HCT116 (cell line): Measurements from ENCODE around the gene UBE2R2. TPM values are rescaled to one million over a fixed set of nuclear protein-coding genes. Genes with fewer than 3 reads are reported as not detected.
"Not testable (repeated sequence)": the region's sequence is repeated elsewhere in the genome, so short reads cannot be mapped to it uniquely, and the experiment has no call there.

Source experiments
- ATAC-seq: fragments of 200-7000 bp; cut with Tn5 transposase; 2 replicates; pipeline ENCODE4 v1.9.1; 2020; ENCODE audit warnings: mild to moderate bottlenecking, moderate library complexity
- BruUV-seq: library from RNA; stranded (reverse); fragments of 400-500 nt; replicated peaks from 2 replicates; lab custom pipeline; 2021; lab: Mats Ljungman, UMichigan
- CTCF ChIA-PET: fragments of 300-600 bp; sonication (Branson Sonifier 250); formaldehyde crosslinking; loops from one replicate; lab custom pipeline; 2021; ENCODE audit warnings: antibody characterized with exemption; lab: Charles Lee
- POLR2A ChIA-PET: fragments of 300-600, 350-600 bp; sonication (Branson Sonifier 250); formaldehyde crosslinking; loops from one replicate; lab custom pipeline; 2021; ENCODE audit warnings: antibody characterized with exemption; lab: Charles Lee
- RAD21 ChIA-PET, 2 experiments: fragments of 300-600 bp; sonication (Branson Sonifier 250); formaldehyde crosslinking; loops; one replicate each; lab custom pipeline; 2023; ENCODE audit warnings: low total read pairs in 2 of 2; ENCODE audit not compliant: uncharacterized antibody in 2 of 2, unreplicated experiment in 2 of 2, low non-redundant PET in 1 of 2; lab: Charles Lee
- DNase-seq: peaks from one replicate; pipeline ENCODE4 v3.0.0-alpha.2; 2010; ENCODE audit warnings: low read depth, low spot score
- H2AFZ ChIP-seq: fragments of 200-600 bp; shearing (Covaris generic), sonication (generic); 2 replicates; pipeline ENCODE4 v1.6.1; 2017; ENCODE audit warnings: low read depth, mixed run types, mixed read lengths, antibody characterized with exemption, low read length; ENCODE audit not compliant: poor library complexity, severe bottlenecking
- H3K27ac ChIP-seq: 2 replicates; pipeline ENCODE4 v1.5.1; 2012; ENCODE audit warnings: low read depth, low read length
- H3K27me3 ChIP-seq: fragments of 200-600 bp; sonication (generic); 2 replicates; pipeline ENCODE4 v1.6.1; 2016; ENCODE audit warnings: mixed run types, low read length, mixed read lengths; ENCODE audit not compliant: insufficient read depth
- H3K36me3 ChIP-seq, 2 experiments: fragments of 200-500 bp in 1 of 2; fragments of 200-600 bp in 1 of 2; sonication (Bioruptor generic) in 1 of 2; sonication (generic) in 1 of 2; 2 replicates each; pipeline versions ENCODE4 v1.5.1 to v1.6.1; 2014 to 2016; ENCODE audit warnings: low read length in 2 of 2, inconsistent platforms in 1 of 2, mixed read lengths in 1 of 2, mixed run types in 1 of 2; ENCODE audit not compliant: insufficient read depth in 2 of 2, control insufficient read depth in 1 of 2
- H3K4me1 ChIP-seq, 2 experiments: fragments of 200-600 bp in 1 of 2; sonication (generic) in 1 of 2; 2 replicates each; pipeline versions ENCODE4 v1.5.1 to v1.6.1; 2012 to 2017; ENCODE audit warnings: low read length in 2 of 2, inconsistent platforms in 1 of 2, mild to moderate bottlenecking in 1 of 2, mixed read lengths in 1 of 2, mixed run types in 1 of 2, moderate library complexity in 1 of 2; ENCODE audit not compliant: insufficient read depth in 2 of 2, control insufficient read depth in 1 of 2
- H3K4me2 ChIP-seq: fragments of 200-600 bp; sonication (generic); 2 replicates; pipeline ENCODE4 v1.6.1; 2017; ENCODE audit warnings: mixed run types, low read length, mixed read lengths
- H3K4me3 ChIP-seq, 2 experiments: fragments of 200-600 bp in 1 of 2; sonication (generic) in 1 of 2; replicated peaks in 1 of 2; 2 replicates each; pipeline ENCODE4 v1.5.1; 2011 to 2016; ENCODE audit warnings: low read length in 2 of 2, control low read depth in 1 of 2, low read depth in 1 of 2, mild to moderate bottlenecking in 1 of 2, mixed read lengths in 1 of 2, mixed run types in 1 of 2
- H3K79me2 ChIP-seq: fragments of 200-600 bp; sonication (generic); 2 replicates; pipeline ENCODE4 v1.6.1; 2017; ENCODE audit warnings: mild to moderate bottlenecking, mixed run types, low read length, moderate library complexity, mixed read lengths; ENCODE audit not compliant: insufficient read depth
- H3K9ac ChIP-seq: fragments of 200-600 bp; sonication (generic); 2 replicates; pipeline ENCODE4 v1.6.1; 2016; ENCODE audit warnings: low read length, mixed read lengths
- H3K9me2 ChIP-seq: fragments of 200-600 bp; sonication (generic), shearing (Covaris generic); 2 replicates; pipeline ENCODE4 v1.6.1; 2017; ENCODE audit warnings: mixed run types, mild to moderate bottlenecking, moderate library complexity; ENCODE audit not compliant: insufficient read depth
- H3K9me3 ChIP-seq, 2 experiments: fragments of 200-500 bp in 1 of 2; fragments of 200-600 bp in 1 of 2; sonication (Bioruptor generic) in 1 of 2; sonication (generic) in 1 of 2; 2 replicates each; pipeline ENCODE4 v1.6.1; 2014 to 2017; ENCODE audit warnings: low read length in 2 of 2, mixed read lengths in 2 of 2, inconsistent platforms in 1 of 2, low read depth in 1 of 2, mild to moderate bottlenecking in 1 of 2, mixed run types in 1 of 2, moderate library complexity in 1 of 2; ENCODE audit not compliant: control insufficient read depth in 1 of 2, insufficient read depth in 1 of 2
- H4K20me1 ChIP-seq: fragments of 200-600 bp; sonication (generic), shearing (Covaris generic); 2 replicates; pipeline ENCODE4 v1.6.1; 2017; ENCODE audit warnings: mixed run types, mild to moderate bottlenecking, moderate library complexity; ENCODE audit not compliant: insufficient read depth
- CBX3 ChIP-seq: IDR thresholded peaks from 2 replicates; pipeline ENCODE4 v1.6.1; 2012; ENCODE audit warnings: low read depth
- EGR1 ChIP-seq: IDR thresholded peaks from 2 replicates; pipeline ENCODE4 v1.6.1; 2012; ENCODE audit warnings: low read depth
- EZH2phosphoT487 ChIP-seq: fragments of 200-600 bp; IDR thresholded peaks from 2 replicates; pipeline ENCODE4 v1.6.1; 2018; ENCODE audit warnings: antibody characterized with exemption, borderline replicate concordance
- FOSL1 ChIP-seq: IDR thresholded peaks from 2 replicates; pipeline ENCODE4 v1.6.1; 2012; ENCODE audit warnings: low read depth
- JUND ChIP-seq: IDR thresholded peaks from 2 replicates; pipeline ENCODE4 v1.6.1; 2012
- POLR2A ChIP-seq: IDR thresholded peaks from 2 replicates; pipeline ENCODE4 v1.7.0; 2011; ENCODE audit warnings: borderline replicate concordance; ENCODE audit not compliant: insufficient read depth, insufficient read length; ENCODE audit errors: extremely low read depth
- RAD21 ChIP-seq: IDR thresholded peaks from 2 replicates; pipeline ENCODE4 v1.6.1; 2012; ENCODE audit warnings: low read depth, mild to moderate bottlenecking
- REST ChIP-seq: IDR thresholded peaks from 2 replicates; pipeline ENCODE4 v1.6.1; 2012; ENCODE audit warnings: low read depth
- TCF7L2 ChIP-seq: IDR thresholded peaks from 2 replicates; pipeline ENCODE4 v1.7.0; 2011; ENCODE audit warnings: borderline replicate concordance, inconsistent platforms; ENCODE audit not compliant: insufficient read depth, insufficient read length; ENCODE audit errors: extremely low read depth
- YY1 ChIP-seq: IDR thresholded peaks from 2 replicates; pipeline ENCODE4 v1.6.1; 2011; ENCODE audit warnings: low read length, low read depth, moderate library complexity, mild to moderate bottlenecking; ENCODE audit not compliant: insufficient replicate concordance; ENCODE audit errors: extremely low read depth
- intact Hi-C: fragments of 100-400 bp; cut with micrococcal nuclease; formaldehyde crosslinking; loops from 2 replicates; pipeline ENCODE4 v1.10.0; 2022
- total RNA-seq: library from RNA; stranded (reverse); gene quantifications from one replicate; pipeline ENCODE4 v1.2.1, GENCODE V29; 2021; ENCODE audit not compliant: unreplicated experiment
- TF ChIP-seq, protein P1 (sequence below): IDR thresholded peaks from 2 replicates; pipeline ENCODE4 v1.6.1; 2012
- TF ChIP-seq, protein P2 (sequence below), 3 experiments: fragments of 200-600 bp in 1 of 3; sonication (generic) in 1 of 3; IDR thresholded peaks in 2 of 3; conservative IDR thresholded peaks in 1 of 3; 2 replicates each; pipeline ENCODE4 v1.5.1; 2012 to 2017; ENCODE audit warnings: low read depth in 2 of 3, low read length in 2 of 3, antibody characterized with exemption in 1 of 3, borderline replicate concordance in 1 of 3, control low read depth in 1 of 3, mild to moderate bottlenecking in 1 of 3, mixed read lengths in 1 of 3, mixed run types in 1 of 3, moderate library complexity in 1 of 3; ENCODE audit not compliant: insufficient read depth in 1 of 3
- TF ChIP-seq, protein P3 (sequence below): IDR thresholded peaks from 2 replicates; pipeline ENCODE4 v1.6.1; 2012

UBE2R2 gene
- total RNA-seq, 1 experiment from 2014 or later: 47.0 TPM

DNA sequence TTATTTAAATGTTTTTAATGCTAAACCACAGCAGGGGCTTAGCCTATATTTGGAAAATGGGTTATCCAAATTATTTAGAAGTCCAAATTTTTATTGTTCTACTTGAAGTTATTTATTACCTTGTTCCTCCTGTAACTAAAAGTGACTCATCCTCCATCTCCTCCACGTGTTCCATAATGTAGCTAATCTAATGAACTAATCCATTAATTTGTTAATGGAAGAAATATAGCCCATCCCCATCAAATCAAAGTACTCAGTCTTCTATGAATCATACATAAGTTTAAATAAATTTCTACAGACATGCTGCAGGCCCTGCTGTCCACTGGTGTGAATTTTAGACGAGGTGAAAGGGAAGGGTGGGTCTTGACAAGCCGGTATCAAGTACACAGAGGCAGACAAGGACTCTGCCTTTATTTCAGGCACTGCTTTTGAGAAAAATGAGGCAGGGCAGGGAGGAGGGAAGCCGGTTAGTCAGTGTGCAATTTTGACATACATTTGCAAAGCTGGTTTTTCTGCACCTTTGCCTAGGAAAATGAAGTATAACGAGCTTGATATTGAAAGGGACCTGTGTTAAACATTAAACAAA lies 42.8 kb upstream of the UBE2R2 start:
- TF ChIP-seq, protein P1, sequence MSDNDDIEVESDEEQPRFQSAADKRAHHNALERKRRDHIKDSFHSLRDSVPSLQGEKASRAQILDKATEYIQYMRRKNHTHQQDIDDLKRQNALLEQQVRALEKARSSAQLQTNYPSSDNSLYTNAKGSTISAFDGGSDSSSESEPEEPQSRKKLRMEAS: peak; percentile 35; the same call in 1 of the 2 replicates
- TF ChIP-seq CBX3: 0 out of 2 replicates have a peak, but pooled peaks have one; percentile 18
- peak; percentile 34; the same call in 1 of the 2 replicates for TF ChIP-seq FOSL1
- TF ChIP-seq, all 23 proteins: peak for 3; not testable (repeated sequence) for 20
- POLR2A ChIA-PET, H2AFZ ChIP-seq, RAD21 ChIA-PET, H3K27me3 ChIP-seq, DNase-seq, H3K4me3 ChIP-seq, CTCF ChIA-PET, BruUV-seq, H3K79me2 ChIP-seq, H3K36me3 ChIP-seq, H4K20me1 ChIP-seq, H3K9me2 ChIP-seq, intact Hi-C loops, H3K9me3 ChIP-seq: not testable (repeated sequence)
- Histone ChIP-seq H3K27ac (peak overlapping the region; percentile 7; the same call in 1 of the 2 replicates), H3K4me1 (peaks cover 19 to 64% of the 10 kb centered on the region in 2 experiments), H3K4me2 (peak overlapping the region; percentile 60), H3K9ac (peak overlapping the region; percentile 19; the same call in 1 of the 2 replicates)
- ATAC-seq: peak; percentile 37; the same call in 1 of the 2 replicates

DNA sequence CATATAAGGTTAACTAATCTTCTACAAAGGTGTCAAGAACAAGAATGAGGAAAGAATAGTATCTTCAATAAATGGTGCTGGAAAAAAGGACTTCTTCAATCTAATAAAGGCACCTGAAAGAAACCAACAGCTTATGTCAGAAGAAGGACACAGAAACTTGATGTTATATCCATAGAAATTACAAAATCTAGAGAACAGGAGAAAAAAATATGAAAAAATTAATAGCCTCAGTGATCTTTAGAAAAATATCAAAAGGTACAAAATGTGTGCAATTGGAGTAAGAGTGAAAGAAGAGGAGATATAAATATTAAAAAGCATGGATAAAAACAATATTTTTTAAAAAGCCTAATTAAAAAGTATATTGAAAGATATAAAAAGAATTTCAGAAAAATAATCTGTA lies 40.4 kb upstream of the UBE2R2 start:
- DNase-seq (no peak), ATAC-seq (no peak)
- Histone ChIP-seq H3K27me3 (no peaks in the 10 kb centered on the region), H3K9ac (no peak overlapping the region), H3K4me2 (no peak overlapping the region), H3K9me3 (no peaks in the 10 kb centered on the region), H3K4me3 (no peak overlapping the region), H3K27ac (no peak overlapping the region), H3K79me2 (peaks cover 3% of the 10 kb centered on the region; the same call in 1 of the 2 replicates), H4K20me1 (no peaks in the 10 kb centered on the region), H3K4me1 (peaks cover 4 to 46% of the 10 kb centered on the region in 2 experiments; a peak in 3 of 4 replicates), H2AFZ (no peak overlapping the region), H3K9me2 (no peaks in the 10 kb centered on the region), H3K36me3 (no peaks in the 10 kb centered on the region)
- intact Hi-C loops: no loop called here
- BruUV-seq: no TSS peak
- ChIA-PET CTCF (interaction anchor here (0.8 kb wide), 1 partner anchor 10 kb away, joined by 3 read pairs; no protein-coding TSS in a partner anchor), RAD21 (interaction anchor here in 1 of 2 experiments (0.6 kb wide), 1 partner anchor 39 kb away, joined by 3 read pairs; no protein-coding TSS in a partner anchor), POLR2A (interaction anchor here (1.5 kb wide), 1 partner anchor 26 kb away, joined by 5 read pairs; no protein-coding TSS in a partner anchor)
- TF ChIP-seq JUND (no peak), REST (no peak), RAD21 (no peak), POLR2A (no peak), EGR1 (no peak), EZH2phosphoT487 (no peak), YY1 (no peak), FOSL1 (no peak), TCF7L2 (no peak)
- TF ChIP-seq, protein P2, sequence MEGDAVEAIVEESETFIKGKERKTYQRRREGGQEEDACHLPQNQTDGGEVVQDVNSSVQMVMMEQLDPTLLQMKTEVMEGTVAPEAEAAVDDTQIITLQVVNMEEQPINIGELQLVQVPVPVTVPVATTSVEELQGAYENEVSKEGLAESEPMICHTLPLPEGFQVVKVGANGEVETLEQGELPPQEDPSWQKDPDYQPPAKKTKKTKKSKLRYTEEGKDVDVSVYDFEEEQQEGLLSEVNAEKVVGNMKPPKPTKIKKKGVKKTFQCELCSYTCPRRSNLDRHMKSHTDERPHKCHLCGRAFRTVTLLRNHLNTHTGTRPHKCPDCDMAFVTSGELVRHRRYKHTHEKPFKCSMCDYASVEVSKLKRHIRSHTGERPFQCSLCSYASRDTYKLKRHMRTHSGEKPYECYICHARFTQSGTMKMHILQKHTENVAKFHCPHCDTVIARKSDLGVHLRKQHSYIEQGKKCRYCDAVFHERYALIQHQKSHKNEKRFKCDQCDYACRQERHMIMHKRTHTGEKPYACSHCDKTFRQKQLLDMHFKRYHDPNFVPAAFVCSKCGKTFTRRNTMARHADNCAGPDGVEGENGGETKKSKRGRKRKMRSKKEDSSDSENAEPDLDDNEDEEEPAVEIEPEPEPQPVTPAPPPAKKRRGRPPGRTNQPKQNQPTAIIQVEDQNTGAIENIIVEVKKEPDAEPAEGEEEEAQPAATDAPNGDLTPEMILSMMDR (IDR thresholded peaks at IDR 0.05 in 2 of 3, conservative IDR thresholded peaks at IDR 0.05 in 1 of 3; ENCODE audit: borderline replicate concordance in 1 of 3, insufficient read depth in 1 of 3, low read depth in 2 of 3, low read length in 2 of 3): no peak
- TF ChIP-seq, protein P3, sequence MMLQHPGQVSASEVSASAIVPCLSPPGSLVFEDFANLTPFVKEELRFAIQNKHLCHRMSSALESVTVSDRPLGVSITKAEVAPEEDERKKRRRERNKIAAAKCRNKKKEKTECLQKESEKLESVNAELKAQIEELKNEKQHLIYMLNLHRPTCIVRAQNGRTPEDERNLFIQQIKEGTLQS: no peak
